GM18520 (cell line): ENCODE measurements around the gene RAB40C.

Source experiments
- ATAC-seq: cut with Tn5 transposase; IDR thresholded peaks from one replicate; pipeline ENCODE4 v1.9.1; 2021; ENCODE audit not compliant: unreplicated experiment

Gene RAB40C

DNA sequence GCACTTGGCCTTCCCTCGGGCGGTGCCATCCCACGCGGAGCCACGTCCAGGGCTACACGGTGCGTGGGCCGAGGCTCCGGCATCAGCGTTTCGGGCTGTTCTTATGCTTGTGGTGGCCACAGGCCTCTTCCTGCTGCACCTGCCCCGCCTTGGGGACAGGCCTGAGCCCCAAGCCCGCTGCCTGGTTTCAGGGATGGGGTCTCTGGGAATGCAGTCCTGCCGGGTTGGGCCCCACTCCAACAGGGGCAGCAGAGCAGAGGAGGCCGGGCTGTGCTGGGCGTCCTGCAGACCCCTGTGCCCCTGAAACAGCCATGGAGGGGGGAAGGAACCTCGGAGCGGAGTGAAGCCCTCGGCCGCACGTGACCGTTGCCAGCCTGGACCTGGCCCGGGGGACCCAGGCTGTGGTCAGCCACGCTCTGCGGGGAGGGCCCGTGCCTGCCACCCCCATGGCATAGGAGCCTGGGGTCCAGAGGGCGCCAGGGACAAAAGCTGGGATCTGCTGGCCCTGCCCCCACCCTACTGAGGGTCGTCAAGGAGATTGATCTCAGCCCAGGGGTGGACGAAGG, 40.5 kb downstream of the RAB40C start:
- no peak for ATAC-seq

DNA sequence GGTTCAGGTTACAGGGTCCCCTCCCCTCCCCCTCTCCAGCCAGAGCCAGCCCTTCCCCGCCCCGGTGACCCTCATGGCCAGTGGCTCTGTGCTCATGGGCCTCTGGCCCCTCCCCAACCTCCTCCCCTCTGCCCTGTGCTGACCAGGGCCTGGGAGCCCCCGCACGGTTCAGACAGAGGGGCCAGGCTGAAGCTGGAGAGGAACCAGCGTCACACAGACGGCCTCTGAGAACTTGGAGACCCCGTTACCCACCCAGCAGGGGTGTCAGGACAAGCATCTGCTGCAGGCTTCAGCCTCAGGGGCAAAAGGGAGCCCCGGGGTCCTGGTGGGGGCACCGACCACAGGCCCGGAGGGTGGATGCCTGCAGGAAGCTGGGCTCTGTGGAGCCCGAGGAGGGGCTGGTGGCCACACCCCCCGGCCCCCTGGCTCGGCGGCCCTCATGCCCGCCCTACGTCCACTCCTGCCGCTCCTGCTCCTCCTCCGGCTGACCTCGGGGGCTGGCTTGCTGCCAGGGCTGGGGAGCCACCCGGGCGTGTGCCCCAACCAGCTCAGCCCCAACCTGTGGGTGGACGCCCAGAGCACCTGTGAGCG, 41.0 kb downstream of the RAB40C start, which contains the start of gene WFIKKN1:
TSS of gene WFIKKN1 (plus strand) at position 171 of the 591 bp plus-strand sequence. CDS start at position 440, 269 bp downstream.
- ATAC-seq, result no peak

DNA sequence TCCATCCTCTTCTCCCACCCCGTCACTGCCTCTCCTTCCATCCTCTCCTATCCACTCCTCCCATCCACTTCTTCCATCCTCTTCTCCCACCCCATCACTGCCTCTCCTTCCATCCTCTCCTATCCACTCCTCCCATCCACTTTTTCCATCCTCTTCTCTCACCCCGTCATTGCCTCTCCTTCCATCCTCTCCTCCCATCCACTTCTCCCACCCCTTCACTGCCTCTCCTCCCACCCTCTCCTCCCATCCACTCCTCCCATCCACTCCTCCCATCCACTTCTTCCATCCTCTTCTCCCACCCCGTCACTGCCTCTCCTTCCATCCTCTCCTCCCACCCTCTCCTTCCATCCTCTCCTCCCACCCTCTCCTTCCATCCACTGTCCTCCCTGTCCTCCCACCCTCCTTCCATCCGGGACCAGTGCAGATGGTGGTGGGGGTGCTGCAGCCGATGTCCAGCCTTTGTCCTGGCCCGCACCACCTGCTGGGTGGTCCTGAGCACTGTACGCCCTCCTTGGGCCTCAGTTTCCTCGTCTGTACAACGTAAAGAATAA, 42.0 kb downstream of the RAB40C start:
- ATAC-seq, result no peak

DNA sequence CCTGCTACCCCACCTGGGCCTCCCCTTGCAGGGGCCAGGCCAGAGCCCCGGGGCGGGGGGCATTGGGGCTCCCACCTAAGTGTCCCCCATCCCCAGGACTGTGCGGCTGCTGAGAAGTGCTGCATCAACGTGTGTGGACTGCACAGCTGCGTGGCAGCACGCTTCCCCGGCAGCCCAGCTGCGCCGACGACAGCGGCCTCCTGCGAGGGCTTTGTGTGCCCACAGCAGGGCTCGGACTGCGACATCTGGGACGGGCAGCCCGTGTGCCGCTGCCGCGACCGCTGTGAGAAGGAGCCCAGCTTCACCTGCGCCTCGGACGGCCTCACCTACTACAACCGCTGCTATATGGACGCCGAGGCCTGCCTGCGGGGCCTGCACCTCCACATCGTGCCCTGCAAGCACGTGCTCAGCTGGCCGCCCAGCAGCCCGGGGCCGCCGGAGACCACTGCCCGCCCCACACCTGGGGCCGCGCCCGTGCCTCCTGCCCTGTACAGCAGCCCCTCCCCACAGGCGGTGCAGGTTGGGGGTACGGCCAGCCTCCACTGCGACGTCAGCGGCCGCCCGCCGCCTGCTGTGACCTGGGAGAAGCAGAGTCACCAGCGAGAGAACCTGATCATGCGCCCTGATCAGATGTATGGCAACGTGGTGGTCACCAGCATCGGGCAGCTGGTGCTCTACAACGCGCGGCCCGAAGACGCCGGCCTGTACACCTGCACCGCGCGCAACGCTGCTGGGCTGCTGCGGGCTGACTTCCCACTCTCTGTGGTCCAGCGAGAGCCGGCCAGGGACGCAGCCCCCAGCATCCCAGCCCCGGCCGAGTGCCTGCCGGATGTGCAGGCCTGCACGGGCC, 42.8 kb downstream of the RAB40C start:
- ATAC-seq, result no peak

DNA sequence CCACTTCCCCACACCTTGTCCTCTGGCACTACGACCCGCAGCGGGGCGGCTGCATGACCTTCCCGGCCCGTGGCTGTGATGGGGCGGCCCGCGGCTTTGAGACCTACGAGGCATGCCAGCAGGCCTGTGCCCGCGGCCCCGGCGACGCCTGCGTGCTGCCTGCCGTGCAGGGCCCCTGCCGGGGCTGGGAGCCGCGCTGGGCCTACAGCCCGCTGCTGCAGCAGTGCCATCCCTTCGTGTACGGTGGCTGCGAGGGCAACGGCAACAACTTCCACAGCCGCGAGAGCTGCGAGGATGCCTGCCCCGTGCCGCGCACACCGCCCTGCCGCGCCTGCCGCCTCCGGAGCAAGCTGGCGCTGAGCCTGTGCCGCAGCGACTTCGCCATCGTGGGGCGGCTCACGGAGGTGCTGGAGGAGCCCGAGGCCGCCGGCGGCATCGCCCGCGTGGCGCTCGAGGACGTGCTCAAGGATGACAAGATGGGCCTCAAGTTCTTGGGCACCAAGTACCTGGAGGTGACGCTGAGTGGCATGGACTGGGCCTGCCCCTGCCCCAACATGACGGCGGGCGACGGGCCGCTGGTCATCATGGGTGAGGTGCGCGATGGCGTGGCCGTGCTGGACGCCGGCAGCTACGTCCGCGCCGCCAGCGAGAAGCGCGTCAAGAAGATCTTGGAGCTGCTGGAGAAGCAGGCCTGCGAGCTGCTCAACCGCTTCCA, 43.6 kb downstream of the RAB40C start:
- no peak for ATAC-seq

DNA sequence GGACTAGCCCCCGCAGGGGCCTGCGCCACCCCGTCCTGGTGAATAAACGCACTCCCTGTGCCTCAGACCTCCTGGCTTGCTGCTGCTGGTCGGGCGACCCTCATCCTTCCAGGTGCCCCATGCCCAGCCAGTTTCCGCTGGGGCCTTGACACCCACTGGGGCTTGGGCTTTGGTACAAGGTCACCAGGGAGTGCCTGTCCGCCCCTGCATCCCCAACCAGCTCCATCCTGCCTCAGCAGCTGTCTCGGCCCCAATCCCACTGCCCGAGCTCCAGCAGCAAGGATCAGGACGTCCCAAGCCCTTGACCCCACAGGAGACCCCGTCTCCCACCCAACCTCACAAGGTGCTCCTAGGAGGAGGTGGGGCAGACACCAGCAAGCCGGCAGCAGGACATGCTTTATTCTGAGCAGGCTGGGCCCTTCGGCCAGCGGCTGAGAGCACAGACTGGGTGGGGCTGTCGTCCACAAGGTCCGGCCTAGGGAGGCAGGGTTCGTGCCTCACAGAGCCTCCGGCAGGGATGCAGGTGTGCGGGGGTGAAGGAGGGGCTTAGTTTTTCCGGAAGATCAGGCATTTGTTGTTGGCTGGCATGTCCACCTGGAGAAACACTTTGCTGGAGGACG, 44.3 kb downstream of the RAB40C start:
- no peak for ATAC-seq

DNA sequence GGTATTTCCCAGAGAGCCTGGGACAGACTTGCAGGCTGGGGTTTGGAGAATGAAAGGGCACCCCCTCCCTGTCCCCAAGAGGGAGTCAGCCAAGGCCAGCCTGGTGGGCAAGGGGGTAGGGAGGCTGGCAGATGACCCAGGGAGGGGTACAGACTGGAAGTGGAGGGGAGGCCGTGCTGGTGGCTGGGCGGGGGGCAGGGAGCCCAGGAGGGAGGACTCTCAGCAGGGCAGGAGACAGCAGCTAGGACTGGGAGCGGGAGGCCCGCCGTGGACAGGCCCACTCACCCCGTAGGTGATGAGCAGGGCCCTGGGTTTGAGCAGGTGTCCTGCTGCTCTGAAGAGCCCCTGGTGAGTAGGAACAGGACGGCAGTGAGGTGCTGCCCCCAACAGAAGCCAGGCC, 45.1 kb downstream of the RAB40C start:
- no peak for ATAC-seq

DNA sequence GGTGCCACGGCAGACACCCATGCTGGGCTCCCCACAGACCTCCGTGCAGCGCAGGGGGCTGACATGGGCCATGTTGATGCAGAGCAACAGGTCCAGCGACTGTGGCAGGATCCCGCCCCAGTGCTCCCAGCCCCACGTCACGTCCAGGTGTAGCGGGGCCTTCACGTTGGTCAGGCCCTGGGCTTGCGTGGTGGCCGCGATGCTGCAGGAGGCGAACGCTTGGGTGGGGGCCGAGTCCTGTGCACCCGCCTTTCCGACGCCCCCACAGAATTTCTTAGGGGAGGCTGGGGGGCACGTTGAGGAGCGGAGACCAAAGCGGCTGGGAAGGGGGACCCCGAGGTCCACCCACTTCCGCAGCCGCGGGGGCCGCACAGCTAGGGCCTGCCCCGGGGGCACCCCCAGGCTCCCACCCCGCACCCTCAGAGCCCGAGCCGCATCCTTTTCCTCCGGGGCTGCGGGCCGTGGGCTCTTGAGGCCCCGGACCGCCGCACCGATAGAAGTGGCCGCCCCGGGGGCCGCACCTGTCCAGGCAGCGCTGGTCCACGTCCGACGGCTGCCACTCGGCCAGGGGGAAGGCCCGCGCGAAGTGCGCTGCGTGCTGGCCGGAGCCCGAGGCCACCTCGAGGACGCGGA, 45.8 kb downstream of the RAB40C start:
- no peak for ATAC-seq

DNA sequence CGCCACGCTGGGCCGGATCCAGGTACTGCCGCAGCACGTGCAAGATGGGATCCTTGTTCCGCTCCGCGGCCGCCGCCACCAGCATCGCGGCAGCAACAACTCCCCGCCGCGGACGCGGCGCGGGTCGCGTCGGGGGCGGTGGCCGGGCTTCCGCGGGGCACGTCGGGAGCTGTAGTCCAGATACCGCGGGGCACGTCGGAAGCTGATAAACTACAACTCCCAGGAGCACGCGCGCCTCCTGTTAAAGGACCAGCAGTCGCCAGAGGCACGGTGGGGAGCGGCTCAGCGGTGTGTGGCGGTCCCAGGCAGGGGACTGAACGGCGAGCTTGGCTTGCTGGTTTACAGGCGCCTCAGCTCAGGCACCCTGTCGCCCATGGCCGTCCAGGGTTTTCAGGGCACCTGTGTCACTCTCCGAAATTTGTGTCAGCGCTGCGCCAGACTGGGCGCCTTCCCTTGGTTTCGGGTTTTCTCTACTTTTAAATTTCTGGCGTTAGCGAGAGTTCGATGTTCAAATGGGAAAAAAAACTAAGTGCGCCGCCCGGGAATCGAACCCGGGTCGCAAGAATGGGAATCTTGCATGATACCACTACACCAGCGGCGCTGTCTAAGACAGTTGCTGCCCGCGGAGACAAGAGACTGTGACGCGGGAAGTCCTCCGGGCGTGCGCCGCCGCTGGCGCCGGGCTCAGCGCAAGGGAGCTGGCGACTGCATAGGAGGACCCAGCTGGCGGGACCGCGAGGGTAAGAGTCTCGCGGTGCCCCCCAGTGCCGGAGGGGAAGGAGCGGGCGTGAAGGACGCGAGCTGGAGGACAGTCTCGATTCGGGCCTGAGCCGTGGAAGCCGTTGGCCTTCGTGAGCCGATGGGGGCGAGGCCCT, 46.6 kb downstream of the RAB40C start, which contains the start of gene METTL26:
TSS of gene METTL26 (minus strand) at position 100 of the 875 bp plus-strand sequence. CDS start at position 85, 15 bp downstream.
- peak; percentile 71 for ATAC-seq

DNA sequence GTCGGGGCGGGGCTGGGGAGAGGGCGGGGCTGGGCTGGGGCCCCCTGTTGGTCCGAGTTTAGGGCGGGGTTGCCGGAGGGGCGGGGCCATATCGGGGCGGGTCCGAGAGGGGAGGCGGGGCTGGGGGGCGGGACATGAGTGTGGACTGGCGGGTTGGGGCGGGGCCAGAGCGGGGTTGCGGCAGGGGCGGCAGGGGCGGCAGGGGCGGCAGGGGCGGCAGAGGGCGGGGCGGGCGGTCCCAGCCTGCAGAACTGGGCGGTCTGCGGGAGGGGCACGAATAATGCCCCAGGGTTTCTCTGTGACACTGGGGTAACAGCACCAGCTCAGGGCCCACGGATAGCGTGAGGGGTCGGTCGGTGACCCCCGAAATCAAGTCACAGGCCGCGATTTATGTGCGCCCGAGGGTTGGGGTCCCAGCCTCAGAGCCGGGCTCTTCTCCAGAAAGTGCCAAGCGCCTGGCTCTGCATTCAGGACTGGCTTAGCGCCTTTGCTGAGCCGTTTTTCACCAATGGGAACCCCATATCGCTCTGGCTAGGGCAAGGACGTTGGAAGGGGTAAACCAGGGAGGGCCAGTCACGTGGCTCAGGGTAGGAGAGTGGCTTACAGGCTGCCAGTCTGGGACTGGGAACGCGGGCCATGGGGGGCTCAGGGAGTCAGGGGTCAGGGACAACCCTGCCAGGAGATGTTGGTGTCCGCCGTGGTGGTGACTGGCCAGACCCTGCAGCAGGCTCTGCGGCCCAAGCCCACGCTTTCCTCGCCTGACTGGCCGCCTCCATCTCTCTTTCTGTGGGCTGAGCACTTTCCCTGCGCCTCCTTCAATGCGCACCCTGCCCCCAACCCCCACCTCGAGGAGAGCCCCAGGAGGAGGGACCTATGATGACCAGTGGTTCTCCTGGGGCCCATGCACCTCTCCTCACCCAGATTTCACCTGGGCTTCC, 47.5 kb downstream of the RAB40C start:
- ATAC-seq, result no peak

DNA sequence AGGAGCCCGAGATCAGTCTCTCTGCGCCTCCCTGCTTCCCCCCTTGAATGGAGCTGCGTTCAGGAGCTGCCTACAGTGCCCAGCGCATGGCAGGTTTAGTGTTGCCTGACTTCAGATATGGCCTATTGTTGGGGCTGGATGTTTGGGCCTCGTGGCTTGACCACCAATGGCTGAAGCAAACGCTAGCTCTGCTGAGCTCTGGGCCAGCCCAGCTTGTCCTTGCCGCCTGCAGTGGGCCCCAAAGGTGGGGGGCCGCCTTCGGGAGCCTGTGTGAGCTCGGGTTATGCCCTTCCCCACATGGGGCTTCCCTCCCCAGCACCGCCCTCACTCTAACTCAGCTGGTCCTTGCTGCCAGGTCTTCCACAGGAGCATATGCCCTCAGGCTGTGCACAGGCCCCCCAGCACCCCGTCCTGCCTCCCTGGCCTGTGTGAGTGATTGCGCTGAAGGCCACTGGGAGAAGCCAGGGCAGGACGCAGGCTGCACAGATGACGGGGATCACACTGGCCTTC, 48.2 kb downstream of the RAB40C start:
- no peak for ATAC-seq

DNA sequence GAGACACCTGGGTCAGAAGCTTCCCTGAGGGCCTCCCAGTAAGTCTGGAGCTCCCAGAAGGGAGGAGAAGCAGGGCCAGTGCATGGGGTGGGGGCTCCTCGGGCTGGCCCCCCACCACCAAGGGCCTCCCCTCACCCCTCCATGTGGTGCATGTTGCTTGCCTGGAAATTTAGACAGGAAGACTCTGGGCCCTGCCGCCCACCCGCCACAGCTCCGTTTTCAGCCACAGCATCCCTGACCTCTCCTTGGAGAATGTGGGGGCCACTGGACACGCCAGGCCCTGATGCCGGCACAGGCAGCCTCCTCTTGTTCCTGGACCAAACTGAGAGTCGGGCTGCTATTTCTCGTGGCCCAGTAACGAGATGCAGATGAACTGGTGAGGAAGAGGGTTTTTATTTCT, 49.0 kb downstream of the RAB40C start:
- no peak for ATAC-seq

DNA sequence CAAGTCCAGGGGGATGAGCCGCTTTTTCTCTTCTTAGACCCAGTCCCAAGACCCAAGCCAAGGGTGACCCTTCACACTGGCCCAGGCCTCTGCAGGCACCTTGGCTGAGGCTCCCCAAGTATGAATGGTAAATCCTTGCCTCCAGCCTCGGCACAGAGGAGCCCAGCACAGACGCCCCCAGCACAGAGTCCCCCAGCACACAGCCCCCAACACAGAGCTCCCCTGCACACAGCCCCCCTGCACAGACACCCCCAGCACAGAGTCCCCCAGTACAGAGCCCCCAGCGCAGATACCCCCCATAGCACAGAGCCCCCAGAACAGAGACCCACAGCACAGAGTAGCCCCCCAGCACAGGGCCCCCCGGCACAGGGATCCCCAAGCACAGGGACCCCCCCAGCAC, 50.7 kb downstream of the RAB40C start:
- no peak for ATAC-seq

DNA sequence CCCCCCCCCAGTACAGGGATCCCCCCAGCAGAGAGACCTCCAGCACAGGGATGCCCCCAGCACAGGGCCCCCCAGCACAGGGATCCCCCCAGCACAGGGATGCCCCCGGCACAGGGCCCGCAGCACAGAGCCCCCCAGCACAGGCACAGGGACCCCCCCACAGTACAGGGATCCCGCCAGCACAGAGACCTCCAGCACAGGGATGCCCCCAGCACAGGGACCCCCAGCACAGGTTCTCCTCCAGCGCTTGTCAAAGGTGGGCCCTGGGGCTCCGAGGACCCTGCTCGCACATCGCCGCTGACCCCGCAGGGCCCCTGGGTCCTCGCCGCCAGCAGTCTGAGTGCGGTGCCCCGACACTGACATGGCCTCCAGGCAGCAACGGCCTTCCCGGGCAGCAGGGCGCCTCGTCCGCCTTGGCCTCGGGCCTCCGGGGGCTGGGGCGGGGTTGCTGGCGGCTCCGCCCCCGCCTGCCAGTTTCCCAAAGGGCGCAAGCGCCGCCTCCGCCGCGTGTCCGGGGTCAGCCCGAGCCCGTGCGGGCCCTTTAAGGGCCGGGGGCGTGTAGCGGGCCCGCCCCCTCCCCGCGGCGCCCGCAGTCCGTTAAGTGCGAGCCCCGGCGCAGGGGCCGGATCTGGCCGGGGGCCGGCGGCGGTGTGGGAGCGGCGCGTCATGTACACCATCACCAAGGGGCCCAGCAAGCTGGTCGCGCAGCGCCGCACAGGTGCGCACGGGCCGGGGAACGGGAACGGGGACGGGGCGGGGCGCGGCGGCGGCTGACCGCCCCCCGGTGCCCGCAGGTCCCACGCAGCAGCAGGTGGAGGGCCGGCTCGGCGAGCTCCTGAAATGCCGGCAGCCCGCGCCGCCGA, 51.7 kb downstream of the RAB40C start, which contains the start of gene MCRIP2:
TSS of gene MCRIP2 (plus strand) at position 503 of the 863 bp plus-strand sequence. CDS start at position 667, 164 bp downstream.
- no peak for ATAC-seq

DNA sequence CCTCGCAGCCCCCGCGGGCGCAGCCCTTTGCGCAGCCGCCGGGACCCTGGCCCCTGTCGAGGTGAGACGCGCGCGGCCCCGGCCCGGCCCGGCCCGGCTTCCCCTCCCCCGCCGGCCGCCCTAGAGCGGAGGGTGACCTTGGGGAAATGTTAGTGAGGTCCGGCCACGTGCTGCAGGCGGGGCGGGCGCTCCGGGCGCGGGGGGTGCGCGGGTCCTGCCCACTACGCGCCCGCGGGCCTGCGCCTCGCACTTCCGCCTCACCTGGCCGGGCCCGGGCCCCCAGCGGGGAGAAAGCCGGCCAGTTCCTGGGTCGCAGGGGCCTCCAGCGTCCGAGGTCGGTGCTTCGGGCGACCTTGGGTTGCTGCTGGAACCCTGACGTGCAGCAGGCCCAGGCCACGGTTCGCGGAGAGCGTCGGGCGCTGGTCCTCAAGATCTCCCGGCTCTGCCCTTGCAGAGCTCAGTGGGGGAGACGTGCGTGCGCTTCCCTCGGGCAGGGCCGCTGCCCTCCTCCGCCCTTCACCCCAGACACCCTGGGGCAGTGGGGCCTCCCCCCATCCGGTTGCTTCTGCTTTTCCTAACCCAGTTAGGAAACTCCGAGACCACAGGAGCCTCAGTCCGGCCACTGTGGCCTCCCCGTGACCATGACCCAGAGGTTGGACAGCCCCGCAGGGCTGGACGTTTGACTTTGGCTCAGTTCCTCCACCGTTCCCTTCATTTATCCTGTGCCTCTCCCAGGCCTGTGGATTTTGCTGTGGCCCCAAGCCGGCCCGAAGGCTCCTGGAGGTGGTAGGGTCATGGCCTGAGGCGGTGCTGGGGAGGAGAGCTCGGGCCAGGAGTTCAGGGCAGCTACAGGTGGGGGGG, 52.6 kb downstream of the RAB40C start:
- ATAC-seq, result no peak

DNA sequence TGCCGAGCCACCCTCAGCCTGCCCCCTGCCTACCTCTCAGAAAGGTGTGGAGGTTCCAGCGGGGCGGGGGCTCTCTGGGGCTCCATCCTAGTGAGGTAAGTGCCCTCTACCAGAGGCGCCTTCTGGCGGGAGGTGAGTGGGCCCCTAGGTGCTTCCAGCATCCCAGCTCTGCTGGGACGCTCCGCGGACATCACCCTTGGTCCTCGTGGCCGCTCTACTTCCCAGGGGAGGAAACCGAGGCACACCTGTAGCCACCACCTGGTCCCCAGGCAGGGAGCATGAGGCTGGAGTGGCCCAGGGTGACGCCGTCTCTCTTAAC, 53.1 kb downstream of the RAB40C start:
- no peak for ATAC-seq
